ENCODE results near the gene SRD5A3.

DNA sequence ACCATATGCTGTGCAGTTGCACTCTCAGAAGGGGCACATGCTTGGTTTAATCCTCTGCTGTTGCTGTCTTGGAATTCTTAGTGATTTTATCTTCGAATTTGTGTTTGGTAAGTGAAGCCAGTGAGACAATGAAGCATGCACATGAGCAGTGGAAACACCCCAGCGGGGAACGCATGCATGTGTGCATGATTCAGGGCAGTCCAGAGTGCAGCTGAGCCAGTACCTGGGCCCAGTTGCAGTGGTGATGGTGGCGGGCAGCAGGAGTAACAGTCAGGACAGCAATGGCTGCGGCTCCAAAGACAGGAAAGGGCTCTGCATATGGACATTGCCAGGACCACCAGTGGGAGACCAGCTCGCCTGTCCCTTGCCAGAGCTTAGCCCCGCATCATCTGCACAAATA, 35.5 kb downstream of the SRD5A3 start:
- TF ChIP-seq, protein P1, sequence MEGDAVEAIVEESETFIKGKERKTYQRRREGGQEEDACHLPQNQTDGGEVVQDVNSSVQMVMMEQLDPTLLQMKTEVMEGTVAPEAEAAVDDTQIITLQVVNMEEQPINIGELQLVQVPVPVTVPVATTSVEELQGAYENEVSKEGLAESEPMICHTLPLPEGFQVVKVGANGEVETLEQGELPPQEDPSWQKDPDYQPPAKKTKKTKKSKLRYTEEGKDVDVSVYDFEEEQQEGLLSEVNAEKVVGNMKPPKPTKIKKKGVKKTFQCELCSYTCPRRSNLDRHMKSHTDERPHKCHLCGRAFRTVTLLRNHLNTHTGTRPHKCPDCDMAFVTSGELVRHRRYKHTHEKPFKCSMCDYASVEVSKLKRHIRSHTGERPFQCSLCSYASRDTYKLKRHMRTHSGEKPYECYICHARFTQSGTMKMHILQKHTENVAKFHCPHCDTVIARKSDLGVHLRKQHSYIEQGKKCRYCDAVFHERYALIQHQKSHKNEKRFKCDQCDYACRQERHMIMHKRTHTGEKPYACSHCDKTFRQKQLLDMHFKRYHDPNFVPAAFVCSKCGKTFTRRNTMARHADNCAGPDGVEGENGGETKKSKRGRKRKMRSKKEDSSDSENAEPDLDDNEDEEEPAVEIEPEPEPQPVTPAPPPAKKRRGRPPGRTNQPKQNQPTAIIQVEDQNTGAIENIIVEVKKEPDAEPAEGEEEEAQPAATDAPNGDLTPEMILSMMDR (IDR thresholded peaks at IDR 0.05): no peak
- no peak for TF ChIP-seq POLR2A (IDR thresholded peaks at IDR 0.05)
- no peak for TF ChIP-seq POLR2AphosphoS5 (IDR thresholded peaks at IDR 0.05)
